ENCODE measurements around the gene DPYSL5.

Gene DPYSL5

GRCh38 chr2:26901326-26902183 lies 53.6 kb downstream of the DPYSL5 start:
- Histone ChIP-seq H3K79me1 (ENCODE audit: low read length) (no peaks in the 10 kb centered on the region), H2BK15ac (replicated peaks; ENCODE audit: low read depth) (no peak overlapping the region), H4K8ac (ENCODE audit: low read depth, low read length) (no peak overlapping the region), H3K4ac (ENCODE audit: low read depth, low read length) (no peak overlapping the region), H4K5ac (ENCODE audit: low read length) (no peak overlapping the region), H3K79me2 (ENCODE audit: control insufficient read depth, insufficient read depth, low read length) (no peaks in the 10 kb centered on the region), H3K27ac (ENCODE audit: low read depth, low read length) (no peak overlapping the region), H2BK120ac (ENCODE audit: low read depth, low read length) (no peak overlapping the region), H3K9ac (ENCODE audit: low read length) (no peak overlapping the region), H3K4me3 (ENCODE audit: low read length) (no peak overlapping the region), H2AK5ac (ENCODE audit: low read length) (no peak overlapping the region), H2BK5ac (ENCODE audit: low read length) (no peak overlapping the region), H3K56ac (ENCODE audit: low read length) (no peak overlapping the region), H3K4me1 (ENCODE audit: control insufficient read depth, low read depth, low read length) (no peaks in the 10 kb centered on the region), H3K18ac (ENCODE audit: low read length) (no peak overlapping the region), H3K36me3 (ENCODE audit: control insufficient read depth, insufficient read depth, low read length) (no peaks in the 10 kb centered on the region), H3K4me2 (ENCODE audit: low read length) (no peak overlapping the region), H3K27me3 (ENCODE audit: insufficient read depth, low read length, poor library complexity) (no peaks in the 10 kb centered on the region), H3K23ac (ENCODE audit: low read length) (no peak overlapping the region)
- DNase-seq: peak; percentile 45
- WGBS (ENCODE audit: extremely low coverage, insufficient coverage, low lambda C conversion rate): no CpG with 5 or more reads among the region's 23 CpGs

- no peak overlapping the region for H2BK15ac ChIP-seq (replicated peaks; ENCODE audit: low read depth)
- no peaks in the 10 kb centered on the region for H3K79me1 ChIP-seq (ENCODE audit: low read length)
- no peak overlapping the region for H2BK120ac ChIP-seq (ENCODE audit: low read depth, low read length)
- WGBS (ENCODE audit: extremely low coverage, insufficient coverage, low lambda C conversion rate): no CpG with 5 or more reads among the region's 5 CpGs
- no peaks in the 10 kb centered on the region for H3K4me1 ChIP-seq (ENCODE audit: control insufficient read depth, low read depth, low read length)
- no peaks in the 10 kb centered on the region for H3K79me2 ChIP-seq (ENCODE audit: control insufficient read depth, insufficient read depth, low read length)
- no peak overlapping the region for H3K9ac ChIP-seq (ENCODE audit: low read length)
- no peaks in the 10 kb centered on the region for H3K36me3 ChIP-seq (ENCODE audit: control insufficient read depth, insufficient read depth, low read length)
- H3K23ac ChIP-seq (ENCODE audit: low read length): no peak overlapping the region
- H3K27me3 ChIP-seq (ENCODE audit: insufficient read depth, low read length, poor library complexity): no peaks in the 10 kb centered on the region
- DNase-seq: no peak
- no peak overlapping the region for H3K56ac ChIP-seq (ENCODE audit: low read length)
- H4K5ac ChIP-seq (ENCODE audit: low read length): no peak overlapping the region
- no peak overlapping the region for H3K27ac ChIP-seq (ENCODE audit: low read depth, low read length)
- H3K18ac ChIP-seq (ENCODE audit: low read length): no peak overlapping the region
- H3K4me2 ChIP-seq (ENCODE audit: low read length): no peak overlapping the region
- H4K8ac ChIP-seq (ENCODE audit: low read depth, low read length): no peak overlapping the region
- no peak overlapping the region for H3K4me3 ChIP-seq (ENCODE audit: low read length)
- H3K4ac ChIP-seq (ENCODE audit: low read depth, low read length): no peak overlapping the region
- H2AK5ac ChIP-seq (ENCODE audit: low read length): no peak overlapping the region
- no peak overlapping the region for H2BK5ac ChIP-seq (ENCODE audit: low read length)
Measured at GRCh38 chr2:26903676-26904075, 55.7 kb downstream of the DPYSL5 start.

- no peak overlapping the region for H3K18ac ChIP-seq (ENCODE audit: low read length)
- no peak for DNase-seq
- H3K79me1 ChIP-seq (ENCODE audit: low read length): no peaks in the 10 kb centered on the region
- no peak overlapping the region for H2BK120ac ChIP-seq (ENCODE audit: low read depth, low read length)
- no peak overlapping the region for H3K27ac ChIP-seq (ENCODE audit: low read depth, low read length)
- no CpG with 5 or more reads among the region's 2 CpGs for WGBS (ENCODE audit: extremely low coverage, insufficient coverage, low lambda C conversion rate)
- no peak overlapping the region for H3K4me2 ChIP-seq (ENCODE audit: low read length)
- no peak overlapping the region for H3K9ac ChIP-seq (ENCODE audit: low read length)
- no peak overlapping the region for H2BK15ac ChIP-seq (replicated peaks; ENCODE audit: low read depth)
- no peak overlapping the region for H2AK5ac ChIP-seq (ENCODE audit: low read length)
- no peaks in the 10 kb centered on the region for H3K36me3 ChIP-seq (ENCODE audit: control insufficient read depth, insufficient read depth, low read length)
- no peak overlapping the region for H4K8ac ChIP-seq (ENCODE audit: low read depth, low read length)
- no peaks in the 10 kb centered on the region for H3K79me2 ChIP-seq (ENCODE audit: control insufficient read depth, insufficient read depth, low read length)
- no peak overlapping the region for H4K5ac ChIP-seq (ENCODE audit: low read length)
- H2BK5ac ChIP-seq (ENCODE audit: low read length): no peak overlapping the region
- no peaks in the 10 kb centered on the region for H3K27me3 ChIP-seq (ENCODE audit: insufficient read depth, low read length, poor library complexity)
- H3K56ac ChIP-seq (ENCODE audit: low read length): no peak overlapping the region
- H3K4ac ChIP-seq (ENCODE audit: low read depth, low read length): no peak overlapping the region
- H3K4me1 ChIP-seq (ENCODE audit: control insufficient read depth, low read depth, low read length): no peaks in the 10 kb centered on the region
- no peak overlapping the region for H3K4me3 ChIP-seq (ENCODE audit: low read length)
- no peak overlapping the region for H3K23ac ChIP-seq (ENCODE audit: low read length)
Measured at GRCh38 chr2:26904839-26905238, 56.9 kb downstream of the DPYSL5 start.

- H3K79me2 ChIP-seq (ENCODE audit: control insufficient read depth, insufficient read depth, low read length): no peaks in the 10 kb centered on the region
- WGBS (ENCODE audit: extremely low coverage, insufficient coverage, low lambda C conversion rate): no CpG with 5 or more reads among the region's 12 CpGs
- no peaks in the 10 kb centered on the region for H3K79me1 ChIP-seq (ENCODE audit: low read length)
- H3K4me2 ChIP-seq (ENCODE audit: low read length): no peak overlapping the region
- H3K9ac ChIP-seq (ENCODE audit: low read length): no peak overlapping the region
- DNase-seq: no peak
- H3K23ac ChIP-seq (ENCODE audit: low read length): no peak overlapping the region
- no peak overlapping the region for H2AK5ac ChIP-seq (ENCODE audit: low read length)
- no peak overlapping the region for H4K8ac ChIP-seq (ENCODE audit: low read depth, low read length)
- H3K27me3 ChIP-seq (ENCODE audit: insufficient read depth, low read length, poor library complexity): no peaks in the 10 kb centered on the region
- no peak overlapping the region for H3K4me3 ChIP-seq (ENCODE audit: low read length)
- no peaks in the 10 kb centered on the region for H3K36me3 ChIP-seq (ENCODE audit: control insufficient read depth, insufficient read depth, low read length)
- no peak overlapping the region for H2BK5ac ChIP-seq (ENCODE audit: low read length)
- no peak overlapping the region for H3K18ac ChIP-seq (ENCODE audit: low read length)
- no peaks in the 10 kb centered on the region for H3K4me1 ChIP-seq (ENCODE audit: control insufficient read depth, low read depth, low read length)
- H3K27ac ChIP-seq (ENCODE audit: low read depth, low read length): no peak overlapping the region
- peak overlapping the region; percentile 25 for H3K56ac ChIP-seq (ENCODE audit: low read length)
- no peak overlapping the region for H2BK15ac ChIP-seq (replicated peaks; ENCODE audit: low read depth)
- no peak overlapping the region for H2BK120ac ChIP-seq (ENCODE audit: low read depth, low read length)
- no peak overlapping the region for H4K5ac ChIP-seq (ENCODE audit: low read length)
- H3K4ac ChIP-seq (ENCODE audit: low read depth, low read length): no peak overlapping the region
Measured at GRCh38 chr2:26905341-26906198, 57.6 kb downstream of the DPYSL5 start.

DNA sequence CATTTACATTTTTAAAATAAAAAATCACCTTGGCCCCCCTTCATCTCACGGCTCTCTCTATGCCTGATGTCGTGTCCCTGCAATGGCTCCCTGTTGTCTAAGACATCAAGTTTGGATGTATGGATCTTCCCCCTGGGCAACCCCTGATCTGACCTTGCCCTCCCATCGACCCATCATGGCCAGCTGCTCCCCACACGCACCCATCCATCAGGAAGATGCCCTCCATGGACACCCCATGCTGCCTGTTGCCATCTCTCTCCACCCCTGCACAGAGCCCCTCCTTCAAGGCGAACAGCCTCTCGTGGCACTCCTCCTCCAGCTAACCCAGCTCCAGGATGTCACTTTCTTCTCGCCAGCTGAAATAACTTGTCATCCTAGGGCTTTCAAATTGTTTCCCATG lies 59.5 kb downstream of the DPYSL5 start:
- H3K4me2 ChIP-seq (ENCODE audit: low read length): no peak overlapping the region
- no peak overlapping the region for H2BK5ac ChIP-seq (ENCODE audit: low read length)
- no peak overlapping the region for H4K5ac ChIP-seq (ENCODE audit: low read length)
- H3K4ac ChIP-seq (ENCODE audit: low read depth, low read length): no peak overlapping the region
- no peak overlapping the region for H3K9ac ChIP-seq (ENCODE audit: low read length)
- no peak overlapping the region for H3K23ac ChIP-seq (ENCODE audit: low read length)
- H3K27me3 ChIP-seq (ENCODE audit: insufficient read depth, low read length, poor library complexity): no peaks in the 10 kb centered on the region
- H3K27ac ChIP-seq (ENCODE audit: low read depth, low read length): no peak overlapping the region
- H3K79me1 ChIP-seq (ENCODE audit: low read length): no peaks in the 10 kb centered on the region
- H3K36me3 ChIP-seq (ENCODE audit: control insufficient read depth, insufficient read depth, low read length): no peaks in the 10 kb centered on the region
- WGBS (ENCODE audit: extremely low coverage, insufficient coverage, low lambda C conversion rate): no CpG with 5 or more reads among the region's 7 CpGs
- no peak overlapping the region for H2BK15ac ChIP-seq (replicated peaks; ENCODE audit: low read depth)
- no peak for DNase-seq
- no peak overlapping the region for H2AK5ac ChIP-seq (ENCODE audit: low read length)
- H3K56ac ChIP-seq (ENCODE audit: low read length): no peak overlapping the region
- no peaks in the 10 kb centered on the region for H3K79me2 ChIP-seq (ENCODE audit: control insufficient read depth, insufficient read depth, low read length)
- no peak overlapping the region for H3K4me3 ChIP-seq (ENCODE audit: low read length)
- no peaks in the 10 kb centered on the region for H3K4me1 ChIP-seq (ENCODE audit: control insufficient read depth, low read depth, low read length)
- H4K8ac ChIP-seq (ENCODE audit: low read depth, low read length): no peak overlapping the region
- H3K18ac ChIP-seq (ENCODE audit: low read length): no peak overlapping the region
- H2BK120ac ChIP-seq (ENCODE audit: low read depth, low read length): no peak overlapping the region

All from mesendoderm (in vitro differentiated cells).